ENCODE data around the gene NOL4L. TPM values are rescaled to one million over a fixed set of nuclear protein-coding genes. Genes with fewer than 3 reads are reported as not detected.

The NOL4L gene
- total RNA-seq, 4 donors from 2014 or later: 45.6 to 105 (median 85.9) TPM

- TF ChIP-seq POLR2AphosphoS5 (IDR thresholded peaks at IDR 0.05) (no peak), EP300 (IDR thresholded peaks at IDR 0.05; ENCODE audit: low read depth) (no peak), POLR2A (IDR thresholded peaks at IDR 0.05) (no peak)
- no peaks in the 10 kb centered on the region for H3K27me3 ChIP-seq
- no peaks in the 10 kb centered on the region for H3K36me3 ChIP-seq
- intact Hi-C loops (cut with DNase I; ENCODE audit: low total_unique reads): no loop called here
- H3K9me3 ChIP-seq: no peaks in the 10 kb centered on the region
- 89 to 97% methylated on average over 5 of the region's 5 CpGs for WGBS, 2 donors (ENCODE audit: low coverage in 1 of 2)
- no peak overlapping the region for H3K4me3 ChIP-seq
- no peak for DNase-seq
- H3K27ac ChIP-seq: no peak overlapping the region
- peaks cover 0 to 10% (median 2%) of the 10 kb centered on the region in 4 donors for H3K4me1 ChIP-seq
- in situ Hi-C loops (cut with MboI; ENCODE audit: low pct_ligation_motif_present in 1 of 4, low pct_unique_long_range_greater_than_20kb in 1 of 4, low sequenced_read_pairs in 3 of 4): no loop called here
Measured at GRCh38 chr20:32575805-32576204, 9.3 kb downstream of the NOL4L start.

- TF ChIP-seq EP300 (IDR thresholded peaks at IDR 0.05; ENCODE audit: low read depth): no peak
- no peak for TF ChIP-seq POLR2A (IDR thresholded peaks at IDR 0.05)
- no peak for TF ChIP-seq CTCF (IDR thresholded peaks at IDR 0.05)
- TF ChIP-seq POLR2AphosphoS5 (IDR thresholded peaks at IDR 0.05): no peak
- H3K27ac ChIP-seq: no peak overlapping the region
- no peaks in the 10 kb centered on the region for H3K27me3 ChIP-seq
- H3K4me3 ChIP-seq: no peak overlapping the region
- 88 to 90% methylated on average over 6 to 9 of the region's 9 CpGs for WGBS, 2 donors (ENCODE audit: low coverage in 1 of 2)
- peaks cover 0 to 10% (median 2%) of the 10 kb centered on the region in 4 donors for H3K4me1 ChIP-seq
- DNase-seq: no peak
- intact Hi-C loops (cut with DNase I; ENCODE audit: low total_unique reads) (no loop called here), in situ Hi-C loops (cut with MboI; ENCODE audit: low pct_ligation_motif_present in 1 of 4, low pct_unique_long_range_greater_than_20kb in 1 of 4, low sequenced_read_pairs in 3 of 4) (no loop called here)
- no peaks in the 10 kb centered on the region for H3K36me3 ChIP-seq
- no peaks in the 10 kb centered on the region for H3K9me3 ChIP-seq
Measured at GRCh38 chr20:32575227-32575581, 9.9 kb downstream of the NOL4L start.

- Histone ChIP-seq H3K36me3 (no peaks in the 10 kb centered on the region), H3K4me3 (no peak overlapping the region), H3K4me1 (peaks cover 0 to 10% (median 2%) of the 10 kb centered on the region in 4 donors), H3K27ac (no peak overlapping the region), H3K27me3 (no peaks in the 10 kb centered on the region), H3K9me3 (no peaks in the 10 kb centered on the region)
- TF ChIP-seq POLR2AphosphoS5 (IDR thresholded peaks at IDR 0.05): no peak
- TF ChIP-seq POLR2A (IDR thresholded peaks at IDR 0.05): no peak
- TF ChIP-seq CTCF (IDR thresholded peaks at IDR 0.05): no peak
- no peak for TF ChIP-seq EP300 (IDR thresholded peaks at IDR 0.05; ENCODE audit: low read depth)
- intact Hi-C loops (cut with DNase I; ENCODE audit: low total_unique reads) (no loop called here), in situ Hi-C loops (cut with MboI; ENCODE audit: low pct_ligation_motif_present in 1 of 4, low pct_unique_long_range_greater_than_20kb in 1 of 4, low sequenced_read_pairs in 3 of 4) (no loop called here)
- no peak for DNase-seq
- 58 to 77% methylated on average over 3 to 29 of the region's 34 CpGs for WGBS, 2 donors (ENCODE audit: low coverage in 1 of 2)
Measured at GRCh38 chr20:32574296-32575226, 10.6 kb downstream of the NOL4L start.

- WGBS, 2 donors (ENCODE audit: low coverage in 1 of 2): 40 to 86% methylated on average over 1 to 6 of the region's 6 CpGs
- Histone ChIP-seq H3K4me3 (no peak overlapping the region), H3K9me3 (no peaks in the 10 kb centered on the region), H3K27me3 (no peaks in the 10 kb centered on the region), H3K27ac (no peak overlapping the region), H3K4me1 (peaks cover 0 to 10% (median 2%) of the 10 kb centered on the region in 4 donors), H3K36me3 (no peaks in the 10 kb centered on the region)
- intact Hi-C loops (cut with DNase I; ENCODE audit: low total_unique reads): no loop called here
- TF ChIP-seq POLR2AphosphoS5 (IDR thresholded peaks at IDR 0.05) (no peak), CTCF (IDR thresholded peaks at IDR 0.05) (no peak), EP300 (IDR thresholded peaks at IDR 0.05; ENCODE audit: low read depth) (no peak), POLR2A (IDR thresholded peaks at IDR 0.05) (no peak)
- in situ Hi-C loops (cut with MboI; ENCODE audit: low pct_ligation_motif_present in 1 of 4, low pct_unique_long_range_greater_than_20kb in 1 of 4, low sequenced_read_pairs in 3 of 4): no loop called here
- DNase-seq: no peak
Measured at GRCh38 chr20:32573167-32573851, 11.8 kb downstream of the NOL4L start.
